Measurements from ENCODE around the gene GOLGA8B. TPM values are rescaled to one million over a fixed set of nuclear protein-coding genes. Genes with fewer than 3 reads are reported as not detected.

Gene GOLGA8B
- total and polyA plus RNA-seq, 4 donors = 8.4 to 71.0 (median 22.9) TPM

DNA sequence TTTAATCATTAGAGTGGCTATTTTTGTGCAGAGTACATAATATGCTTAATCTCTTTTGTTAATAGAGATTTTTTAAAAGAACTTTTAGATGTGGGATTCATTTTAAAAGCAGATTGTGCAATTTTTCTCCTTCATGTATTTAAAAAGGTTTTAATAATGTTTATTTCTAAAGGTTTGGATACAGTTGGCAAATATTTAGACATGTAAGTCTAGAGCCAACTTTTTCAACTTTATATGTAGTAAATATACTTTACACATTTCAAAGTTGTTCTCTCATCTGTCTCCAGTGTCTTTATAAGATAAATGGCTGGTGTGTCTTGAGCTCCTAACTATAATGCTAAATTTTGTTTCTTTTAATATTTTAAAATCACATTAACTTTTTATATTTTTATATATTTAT is 22.7 kb upstream of the GOLGA8B start:
- H3K4me1 ChIP-seq (ENCODE audit: control insufficient read depth in 4 of 4, insufficient read depth in 4 of 4, low read length in 3 of 4) = no peaks in the 10 kb centered on the region
- H3K4me3 ChIP-seq (ENCODE audit: low read depth in 1 of 3, low read length in 3 of 3) = no peak overlapping the region
- H3K27me3 ChIP-seq (ENCODE audit: control insufficient read depth in 4 of 4, insufficient read depth in 4 of 4, low read length in 3 of 4) = no peaks in the 10 kb centered on the region
- H3K9me3 ChIP-seq (ENCODE audit: control insufficient read depth in 4 of 4, low read length in 3 of 4) = no peaks in the 10 kb centered on the region
- no peak for DNase-seq (ENCODE audit: low spot score)
- no peaks in the 10 kb centered on the region for H3K36me3 ChIP-seq (ENCODE audit: control insufficient read depth in 4 of 4, insufficient read depth in 3 of 4, low read depth in 1 of 4, low read length in 3 of 4)
- TF ChIP-seq RAD21 (IDR thresholded peaks at IDR 0.05) = no peak
- TF ChIP-seq, protein P1, sequence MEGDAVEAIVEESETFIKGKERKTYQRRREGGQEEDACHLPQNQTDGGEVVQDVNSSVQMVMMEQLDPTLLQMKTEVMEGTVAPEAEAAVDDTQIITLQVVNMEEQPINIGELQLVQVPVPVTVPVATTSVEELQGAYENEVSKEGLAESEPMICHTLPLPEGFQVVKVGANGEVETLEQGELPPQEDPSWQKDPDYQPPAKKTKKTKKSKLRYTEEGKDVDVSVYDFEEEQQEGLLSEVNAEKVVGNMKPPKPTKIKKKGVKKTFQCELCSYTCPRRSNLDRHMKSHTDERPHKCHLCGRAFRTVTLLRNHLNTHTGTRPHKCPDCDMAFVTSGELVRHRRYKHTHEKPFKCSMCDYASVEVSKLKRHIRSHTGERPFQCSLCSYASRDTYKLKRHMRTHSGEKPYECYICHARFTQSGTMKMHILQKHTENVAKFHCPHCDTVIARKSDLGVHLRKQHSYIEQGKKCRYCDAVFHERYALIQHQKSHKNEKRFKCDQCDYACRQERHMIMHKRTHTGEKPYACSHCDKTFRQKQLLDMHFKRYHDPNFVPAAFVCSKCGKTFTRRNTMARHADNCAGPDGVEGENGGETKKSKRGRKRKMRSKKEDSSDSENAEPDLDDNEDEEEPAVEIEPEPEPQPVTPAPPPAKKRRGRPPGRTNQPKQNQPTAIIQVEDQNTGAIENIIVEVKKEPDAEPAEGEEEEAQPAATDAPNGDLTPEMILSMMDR (IDR thresholded peaks at IDR 0.05; ENCODE audit: low read depth, low read length, missing input control) = no peak
- no peak for TF ChIP-seq SP1 (IDR thresholded peaks at IDR 0.05)
- no peak for TF ChIP-seq EGR1 (IDR thresholded peaks at IDR 0.05; ENCODE audit: low read depth in 2 of 2)
- TF ChIP-seq, protein P2, sequence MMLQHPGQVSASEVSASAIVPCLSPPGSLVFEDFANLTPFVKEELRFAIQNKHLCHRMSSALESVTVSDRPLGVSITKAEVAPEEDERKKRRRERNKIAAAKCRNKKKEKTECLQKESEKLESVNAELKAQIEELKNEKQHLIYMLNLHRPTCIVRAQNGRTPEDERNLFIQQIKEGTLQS (IDR thresholded peaks at IDR 0.05) = no peak
- no peak for TF ChIP-seq FOXA2 (IDR thresholded peaks at IDR 0.05)
- no peak for TF ChIP-seq FOXA1 (IDR thresholded peaks at IDR 0.05)
- no peak for TF ChIP-seq NR2F2 (IDR thresholded peaks at IDR 0.05)
- TF ChIP-seq HNF4G (IDR thresholded peaks at IDR 0.05) = no peak
- TF ChIP-seq, protein P3, sequence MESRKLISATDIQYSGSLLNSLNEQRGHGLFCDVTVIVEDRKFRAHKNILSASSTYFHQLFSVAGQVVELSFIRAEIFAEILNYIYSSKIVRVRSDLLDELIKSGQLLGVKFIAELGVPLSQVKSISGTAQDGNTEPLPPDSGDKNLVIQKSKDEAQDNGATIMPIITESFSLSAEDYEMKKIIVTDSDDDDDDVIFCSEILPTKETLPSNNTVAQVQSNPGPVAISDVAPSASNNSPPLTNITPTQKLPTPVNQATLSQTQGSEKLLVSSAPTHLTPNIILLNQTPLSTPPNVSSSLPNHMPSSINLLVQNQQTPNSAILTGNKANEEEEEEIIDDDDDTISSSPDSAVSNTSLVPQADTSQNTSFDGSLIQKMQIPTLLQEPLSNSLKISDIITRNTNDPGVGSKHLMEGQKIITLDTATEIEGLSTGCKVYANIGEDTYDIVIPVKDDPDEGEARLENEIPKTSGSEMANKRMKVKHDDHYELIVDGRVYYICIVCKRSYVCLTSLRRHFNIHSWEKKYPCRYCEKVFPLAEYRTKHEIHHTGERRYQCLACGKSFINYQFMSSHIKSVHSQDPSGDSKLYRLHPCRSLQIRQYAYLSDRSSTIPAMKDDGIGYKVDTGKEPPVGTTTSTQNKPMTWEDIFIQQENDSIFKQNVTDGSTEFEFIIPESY (IDR thresholded peaks at IDR 0.05) = no peak
- no peak for TF ChIP-seq JUND (IDR thresholded peaks at IDR 0.05)
- no peak overlapping the region for H3K27ac ChIP-seq (ENCODE audit: low read depth in 1 of 2, low read length in 2 of 2)
- no peak overlapping the region for H3K9ac ChIP-seq (ENCODE audit: low read depth in 1 of 2, low read length in 2 of 2)

DNA sequence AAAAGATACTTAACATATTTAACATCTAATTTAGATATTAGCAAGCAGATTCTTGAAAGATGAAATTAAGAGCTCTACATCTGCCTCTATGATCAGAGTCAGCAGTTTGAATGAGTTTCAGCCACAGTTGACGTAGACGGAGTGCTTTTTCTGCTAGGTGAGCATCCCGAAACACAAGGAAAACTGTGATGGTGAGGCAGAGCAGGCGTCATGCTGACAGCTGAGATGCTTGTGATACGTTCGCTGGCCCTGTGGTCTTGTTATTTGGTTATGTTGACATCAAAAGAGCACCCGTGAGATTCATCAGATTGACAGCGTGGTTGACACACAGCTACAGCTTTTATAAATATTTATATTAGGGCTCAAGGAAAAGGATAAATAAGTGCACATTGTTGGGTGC is 19.6 kb upstream of the GOLGA8B start:
- TF ChIP-seq NR2F2 (IDR thresholded peaks at IDR 0.05) (no peak), JUND (IDR thresholded peaks at IDR 0.05) (no peak), EGR1 (IDR thresholded peaks at IDR 0.05; ENCODE audit: low read depth in 2 of 2) (no peak), TAF1 (conservative IDR thresholded peaks at IDR 0.05) (no peak), FOXA1 (IDR thresholded peaks at IDR 0.05) (no peak), HNF4G (IDR thresholded peaks at IDR 0.05) (no peak)
- TF ChIP-seq, protein P2 (IDR thresholded peaks at IDR 0.05) = no peak
- TF ChIP-seq, protein P4, sequence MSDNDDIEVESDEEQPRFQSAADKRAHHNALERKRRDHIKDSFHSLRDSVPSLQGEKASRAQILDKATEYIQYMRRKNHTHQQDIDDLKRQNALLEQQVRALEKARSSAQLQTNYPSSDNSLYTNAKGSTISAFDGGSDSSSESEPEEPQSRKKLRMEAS (IDR thresholded peaks at IDR 0.05) = no peak
- TF ChIP-seq, protein P3 (IDR thresholded peaks at IDR 0.05) = no peak
- TF ChIP-seq, protein P5, sequence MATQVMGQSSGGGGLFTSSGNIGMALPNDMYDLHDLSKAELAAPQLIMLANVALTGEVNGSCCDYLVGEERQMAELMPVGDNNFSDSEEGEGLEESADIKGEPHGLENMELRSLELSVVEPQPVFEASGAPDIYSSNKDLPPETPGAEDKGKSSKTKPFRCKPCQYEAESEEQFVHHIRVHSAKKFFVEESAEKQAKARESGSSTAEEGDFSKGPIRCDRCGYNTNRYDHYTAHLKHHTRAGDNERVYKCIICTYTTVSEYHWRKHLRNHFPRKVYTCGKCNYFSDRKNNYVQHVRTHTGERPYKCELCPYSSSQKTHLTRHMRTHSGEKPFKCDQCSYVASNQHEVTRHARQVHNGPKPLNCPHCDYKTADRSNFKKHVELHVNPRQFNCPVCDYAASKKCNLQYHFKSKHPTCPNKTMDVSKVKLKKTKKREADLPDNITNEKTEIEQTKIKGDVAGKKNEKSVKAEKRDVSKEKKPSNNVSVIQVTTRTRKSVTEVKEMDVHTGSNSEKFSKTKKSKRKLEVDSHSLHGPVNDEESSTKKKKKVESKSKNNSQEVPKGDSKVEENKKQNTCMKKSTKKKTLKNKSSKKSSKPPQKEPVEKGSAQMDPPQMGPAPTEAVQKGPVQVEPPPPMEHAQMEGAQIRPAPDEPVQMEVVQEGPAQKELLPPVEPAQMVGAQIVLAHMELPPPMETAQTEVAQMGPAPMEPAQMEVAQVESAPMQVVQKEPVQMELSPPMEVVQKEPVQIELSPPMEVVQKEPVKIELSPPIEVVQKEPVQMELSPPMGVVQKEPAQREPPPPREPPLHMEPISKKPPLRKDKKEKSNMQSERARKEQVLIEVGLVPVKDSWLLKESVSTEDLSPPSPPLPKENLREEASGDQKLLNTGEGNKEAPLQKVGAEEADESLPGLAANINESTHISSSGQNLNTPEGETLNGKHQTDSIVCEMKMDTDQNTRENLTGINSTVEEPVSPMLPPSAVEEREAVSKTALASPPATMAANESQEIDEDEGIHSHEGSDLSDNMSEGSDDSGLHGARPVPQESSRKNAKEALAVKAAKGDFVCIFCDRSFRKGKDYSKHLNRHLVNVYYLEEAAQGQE (IDR thresholded peaks at IDR 0.05) = no peak
- H3K9me3 ChIP-seq (ENCODE audit: control insufficient read depth in 4 of 4, low read length in 3 of 4) = no peaks in the 10 kb centered on the region
- no peaks in the 10 kb centered on the region for H3K36me3 ChIP-seq (ENCODE audit: control insufficient read depth in 4 of 4, insufficient read depth in 3 of 4, low read depth in 1 of 4, low read length in 3 of 4)
- no peak overlapping the region for H3K27ac ChIP-seq (ENCODE audit: low read depth in 1 of 2, low read length in 2 of 2)
- WGBS = 37% methylated on average over 8 of the region's 8 CpGs
- H3K4me3 ChIP-seq (ENCODE audit: low read depth in 1 of 3, low read length in 3 of 3) = no peak overlapping the region
- H3K4me1 ChIP-seq (ENCODE audit: control insufficient read depth in 4 of 4, insufficient read depth in 4 of 4, low read length in 3 of 4) = no peaks in the 10 kb centered on the region
- no peaks in the 10 kb centered on the region for H3K27me3 ChIP-seq (ENCODE audit: control insufficient read depth in 4 of 4, insufficient read depth in 4 of 4, low read length in 3 of 4)
- no peak for DNase-seq (ENCODE audit: low spot score)
- no peak overlapping the region for H3K9ac ChIP-seq (ENCODE audit: low read depth in 1 of 2, low read length in 2 of 2)

Measured in liver (tissue), 9 donors.